GM18868 (cell line): ENCODE data around the gene SLC7A4.

ENCODE experiments used
- ATAC-seq: cut with Tn5 transposase; IDR thresholded peaks from one replicate; pipeline ENCODE4 v1.9.1; 2021; ENCODE audit warnings: mild to moderate bottlenecking, moderate library complexity; ENCODE audit not compliant: unreplicated experiment

The SLC7A4 gene

GRCh38 chr22:21000207-21000986 lies 32.0 kb downstream of the SLC7A4 start:
- no peak for ATAC-seq

GRCh38 chr22:20999350-21000206 lies 32.8 kb downstream of the SLC7A4 start:
- no peak for ATAC-seq

- ATAC-seq, result no peak
Measured at GRCh38 chr22:20998411-20999336, 33.7 kb downstream of the SLC7A4 start.

GRCh38 chr22:20997536-20998257 lies 34.7 kb downstream of the SLC7A4 start:
- no peak for ATAC-seq

- no peak for ATAC-seq
Measured at GRCh38 chr22:20996598-20997535, 35.5 kb downstream of the SLC7A4 start.

- no peak for ATAC-seq
Measured at GRCh38 chr22:20996031-20996410, 36.3 kb downstream of the SLC7A4 start.

- no peak for ATAC-seq
Measured at GRCh38 chr22:20995329-20996030, 36.9 kb downstream of the SLC7A4 start.

- ATAC-seq, result no peak
Measured at GRCh38 chr22:20994902-20995241, 37.5 kb downstream of the SLC7A4 start.

- ATAC-seq, result no peak
Measured at GRCh38 chr22:20994128-20994901, 38.0 kb downstream of the SLC7A4 start.

GRCh38 chr22:20993304-20994127 lies 38.8 kb downstream of the SLC7A4 start:
- no peak for ATAC-seq

- ATAC-seq, result no peak
Measured at GRCh38 chr22:20992456-20993303, 39.7 kb downstream of the SLC7A4 start.

- ATAC-seq, result no peak
Measured at GRCh38 chr22:20992056-20992442, 40.3 kb downstream of the SLC7A4 start.

- no peak for ATAC-seq
Measured at GRCh38 chr22:20991252-20992055, 40.9 kb downstream of the SLC7A4 start.

GRCh38 chr22:20990184-20991180 lies 41.9 kb downstream of the SLC7A4 start:
- no peak for ATAC-seq
